Measurements from ENCODE around the gene THSD4. TPM values are rescaled to one million over a fixed set of nuclear protein-coding genes. Genes with fewer than 3 reads are reported as not detected.

THSD4 gene
- total and polyA plus RNA-seq, 2 of the 4 experiments (the other 2 are of a cell fraction), result 25.5 to 31.1 TPM

- no peak overlapping the region for H2BK15ac ChIP-seq (ENCODE audit: low read depth, low read length)
- no peak overlapping the region for H4K91ac ChIP-seq (ENCODE audit: insufficient read depth, low read depth, low read length)
- H2AK5ac ChIP-seq (ENCODE audit: low read depth, low read length), result no peak overlapping the region
- no peak overlapping the region for H3K14ac ChIP-seq (replicated peaks; ENCODE audit: low read depth, low read length)
- H2AFZ ChIP-seq (replicated peaks; ENCODE audit: low read length, poor library complexity), result no peak overlapping the region
- WGBS, 2 experiments (ENCODE audit: extremely low coverage in 2 of 2, insufficient read length in 1 of 2), result no CpG with 5 or more reads among the region's 5 CpGs
- no peak overlapping the region for H3K4me3 ChIP-seq (ENCODE audit: insufficient read depth, low read depth, low read length)
- dilution Hi-C loops (cut with HindIII; ENCODE audit: low sequenced_read_pairs, unreplicated experiment), result no loop called here
- intact Hi-C loops (cut with micrococcal nuclease), result no loop called here
- H3K36me3 ChIP-seq (ENCODE audit: control insufficient read depth, insufficient read depth, low read length), result 0 out of 2 replicates have a peak, but pooled peaks cover 1% of the 10 kb centered on the region
- H2BK120ac ChIP-seq (ENCODE audit: low read depth, low read length), result no peak overlapping the region
- H4K8ac ChIP-seq (ENCODE audit: low read depth in 2 of 2, low read length in 2 of 2), result no peak overlapping the region
- no peak overlapping the region for H3K18ac ChIP-seq (ENCODE audit: low read depth, low read length)
- DNase-seq, result peak; percentile 28
- H3K4me2 ChIP-seq (ENCODE audit: low read depth, low read length), result no peak overlapping the region
- in situ Hi-C loops (cut with MboI; ENCODE audit: low sequenced_read_pairs), result no loop called here
- H3K4me1 ChIP-seq (ENCODE audit: control insufficient read depth, insufficient read depth, low read length), result no peaks in the 10 kb centered on the region
- CTCF ChIA-PET, result no interaction called here
- no peaks in the 10 kb centered on the region for H3K9me1 ChIP-seq (ENCODE audit: insufficient read depth, low read length)
- H4K20me1 ChIP-seq (ENCODE audit: insufficient read depth, low read length), result no peaks in the 10 kb centered on the region; the same call in 1 of the 2 replicates
- H2BK20ac ChIP-seq (ENCODE audit: low read depth, low read length), result no peak overlapping the region
- no peak overlapping the region for H4K5ac ChIP-seq (ENCODE audit: low read depth, low read length)
- POLR2A ChIA-PET (ENCODE audit: unreplicated experiment), result no interaction called here
- no peak overlapping the region for H2BK5ac ChIP-seq (ENCODE audit: low read depth, low read length, poor library complexity, severe bottlenecking)
- peaks cover 0 to 3% of the 10 kb centered on the region in 2 experiments; a peak in 1 of 4 replicates for H3K79me1 ChIP-seq (ENCODE audit: low read depth in 1 of 2, low read length in 2 of 2)
- H3K23ac ChIP-seq (ENCODE audit: low read depth, low read length), result no peak overlapping the region
- no peak overlapping the region for H3K56ac ChIP-seq (ENCODE audit: extremely low read depth, insufficient read depth, low read length)
- H3K27me3 ChIP-seq (ENCODE audit: control insufficient read depth, insufficient read depth, low read length), result no peaks in the 10 kb centered on the region
- no peak overlapping the region for H3K4ac ChIP-seq (ENCODE audit: low read depth, low read length)
- no peak for ATAC-seq (ENCODE audit: low read depth)
- H2AK9ac ChIP-seq (replicated peaks; ENCODE audit: low read depth, low read length, poor library complexity), result no peak overlapping the region
- BruUV-seq (replicated peaks), result no TSS peak
- H3K9me3 ChIP-seq (ENCODE audit: control insufficient read depth, insufficient read depth, low read length), result no peaks in the 10 kb centered on the region
- TF ChIP-seq CHD1 (IDR thresholded peaks at IDR 0.05; ENCODE audit: low read depth, low read length) (no peak), MAZ (IDR thresholded peaks at IDR 0.05; ENCODE audit: borderline replicate concordance, low read depth, low read length) (no peak), BHLHE40 (IDR thresholded peaks at IDR 0.05; ENCODE audit: low read depth, low read length) (no peak), CEBPB (IDR thresholded peaks at IDR 0.05; ENCODE audit: low read depth, low read length) (no peak), USF2 (IDR thresholded peaks at IDR 0.05; ENCODE audit: low read depth, low read length) (no peak), FOS (IDR thresholded peaks at IDR 0.05; ENCODE audit: low read depth, low read length) (no peak)
- TF ChIP-seq, protein P1, sequence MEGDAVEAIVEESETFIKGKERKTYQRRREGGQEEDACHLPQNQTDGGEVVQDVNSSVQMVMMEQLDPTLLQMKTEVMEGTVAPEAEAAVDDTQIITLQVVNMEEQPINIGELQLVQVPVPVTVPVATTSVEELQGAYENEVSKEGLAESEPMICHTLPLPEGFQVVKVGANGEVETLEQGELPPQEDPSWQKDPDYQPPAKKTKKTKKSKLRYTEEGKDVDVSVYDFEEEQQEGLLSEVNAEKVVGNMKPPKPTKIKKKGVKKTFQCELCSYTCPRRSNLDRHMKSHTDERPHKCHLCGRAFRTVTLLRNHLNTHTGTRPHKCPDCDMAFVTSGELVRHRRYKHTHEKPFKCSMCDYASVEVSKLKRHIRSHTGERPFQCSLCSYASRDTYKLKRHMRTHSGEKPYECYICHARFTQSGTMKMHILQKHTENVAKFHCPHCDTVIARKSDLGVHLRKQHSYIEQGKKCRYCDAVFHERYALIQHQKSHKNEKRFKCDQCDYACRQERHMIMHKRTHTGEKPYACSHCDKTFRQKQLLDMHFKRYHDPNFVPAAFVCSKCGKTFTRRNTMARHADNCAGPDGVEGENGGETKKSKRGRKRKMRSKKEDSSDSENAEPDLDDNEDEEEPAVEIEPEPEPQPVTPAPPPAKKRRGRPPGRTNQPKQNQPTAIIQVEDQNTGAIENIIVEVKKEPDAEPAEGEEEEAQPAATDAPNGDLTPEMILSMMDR (conservative IDR thresholded peaks at IDR 0.05; ENCODE audit: low read depth, low read length), result no peak
- no peak overlapping the region for H3K9ac ChIP-seq (ENCODE audit: low read depth, low read length)
- no peak overlapping the region for H3K27ac ChIP-seq (ENCODE audit: insufficient read depth, low read length)
These were observed 422.9 kb downstream of the THSD4 start for GRCh38 chr15:71538181-71538580.

Measured in IMR-90 (cell line).